IMR-90 (cell line): Measurements from ENCODE around the gene OBP2B. TPM values are rescaled to one million over a fixed set of nuclear protein-coding genes. Genes with fewer than 3 reads are reported as not detected.
A peak's percentile ranks its signal among the peaks of the same experiment; 100 is the strongest.

Experiments used
- ATAC-seq: fragments of 200-7000 bp; cut with Tn5 transposase; 2 replicates; pipeline ENCODE4 v1.9.1; 2020; ENCODE audit warnings: low read depth, mild to moderate bottlenecking, moderate library complexity
- BruUV-seq: library from RNA; stranded (reverse); fragments of 400-500 nt; replicated peaks from 2 replicates; lab custom pipeline; 2021; lab: Mats Ljungman, UMichigan
- CTCF ChIA-PET: fragments of 300-600 bp; formaldehyde crosslinking; extraction: SDS; loops from one replicate; lab custom pipeline; 2021; ENCODE audit warnings: antibody characterized with exemption; lab: Yijun Ruan, JAX
- POLR2A ChIA-PET: fragments of 300-600 bp; sonication (Branson Sonifier 250); formaldehyde crosslinking; loops from one replicate; lab custom pipeline; 2022; ENCODE audit warnings: antibody characterized with exemption; ENCODE audit not compliant: unreplicated experiment; lab: Charles Lee
- DNase-seq: peaks from one replicate; pipeline ENCODE4 v3.0.0; 2013
- H2AFZ ChIP-seq: replicated peaks from 2 replicates; pipeline ENCODE3; 2013; ENCODE audit warnings: low read length, mild to moderate bottlenecking; ENCODE audit not compliant: poor library complexity
- H2AK5ac ChIP-seq: 2 replicates; pipeline ENCODE4 v1.6.1; 2013; ENCODE audit warnings: low read depth, low read length, inconsistent platforms
- H2AK9ac ChIP-seq: replicated peaks from 2 replicates; pipeline ENCODE3; 2013; ENCODE audit warnings: mild to moderate bottlenecking, low read depth, low read length, moderate library complexity; ENCODE audit not compliant: poor library complexity
- H2BK120ac ChIP-seq: 2 replicates; pipeline ENCODE4 v1.6.1; 2013; ENCODE audit warnings: low read depth, low read length, inconsistent platforms
- H2BK15ac ChIP-seq: 3 replicates; pipeline ENCODE4 v1.6.1; 2013; ENCODE audit warnings: low read depth, low read length, inconsistent platforms
- H2BK20ac ChIP-seq: 2 replicates; pipeline ENCODE4 v1.6.1; 2013; ENCODE audit warnings: low read depth, mild to moderate bottlenecking, inconsistent platforms, low read length, moderate library complexity
- H2BK5ac ChIP-seq: 2 replicates; pipeline ENCODE4 v1.6.1; 2013; ENCODE audit warnings: mild to moderate bottlenecking, low read depth, low read length, inconsistent platforms; ENCODE audit not compliant: poor library complexity, severe bottlenecking
- H3K14ac ChIP-seq: replicated peaks from 2 replicates; pipeline ENCODE4 v1.6.1; 2013; ENCODE audit warnings: low read depth, low read length, inconsistent platforms
- H3K18ac ChIP-seq: 2 replicates; pipeline ENCODE4 v1.6.1; 2013; ENCODE audit warnings: low read depth, low read length, control low read depth
- H3K23ac ChIP-seq: 2 replicates; pipeline ENCODE4 v1.6.1; 2013; ENCODE audit warnings: low read depth, low read length, inconsistent platforms
- H3K27ac ChIP-seq: 2 replicates; pipeline ENCODE4 v1.5.1; 2013; ENCODE audit warnings: mild to moderate bottlenecking, control low read depth, low read length; ENCODE audit not compliant: insufficient read depth
- H3K27me3 ChIP-seq: 2 replicates; pipeline ENCODE4 v1.6.1; 2013; ENCODE audit warnings: low read length; ENCODE audit not compliant: control insufficient read depth, insufficient read depth
- H3K36me3 ChIP-seq: 2 replicates; pipeline ENCODE4 v1.6.1; 2013; ENCODE audit warnings: low read length, mixed read lengths; ENCODE audit not compliant: control insufficient read depth, insufficient read depth
- H3K4ac ChIP-seq: 2 replicates; pipeline ENCODE4 v1.6.1; 2013; ENCODE audit warnings: low read depth, low read length, inconsistent platforms
- H3K4me1 ChIP-seq: 2 replicates; pipeline ENCODE4 v1.6.1; 2013; ENCODE audit warnings: low read length, mixed read lengths; ENCODE audit not compliant: control insufficient read depth, insufficient read depth
- H3K4me2 ChIP-seq: 2 replicates; pipeline ENCODE4 v1.6.1; 2013; ENCODE audit warnings: low read depth, mild to moderate bottlenecking, control low read depth, low read length, moderate library complexity
- H3K4me3 ChIP-seq: 2 replicates; pipeline ENCODE4 v1.5.1; 2013; ENCODE audit warnings: low read depth, mild to moderate bottlenecking, control low read depth, low read length, moderate library complexity; ENCODE audit not compliant: insufficient read depth
- H3K56ac ChIP-seq: 2 replicates; pipeline ENCODE4 v1.6.1; 2013; ENCODE audit warnings: low read length, inconsistent platforms; ENCODE audit not compliant: insufficient read depth; ENCODE audit errors: extremely low read depth
- H3K79me1 ChIP-seq, 2 experiments: 2 replicates each; pipeline ENCODE4 v1.6.1; 2013; ENCODE audit warnings: low read length in 2 of 2, inconsistent platforms in 1 of 2, low read depth in 1 of 2
- H3K9ac ChIP-seq: 2 replicates; pipeline ENCODE4 v1.6.1; 2013; ENCODE audit warnings: low read depth, low read length, control low read depth
- H3K9me1 ChIP-seq: 2 replicates; pipeline ENCODE4 v1.6.1; 2013; ENCODE audit warnings: low read length, inconsistent platforms; ENCODE audit not compliant: insufficient read depth
- H3K9me3 ChIP-seq: 2 replicates; pipeline ENCODE4 v1.6.1; 2013; ENCODE audit warnings: low read length; ENCODE audit not compliant: control insufficient read depth, insufficient read depth
- H4K20me1 ChIP-seq: 2 replicates; pipeline ENCODE4 v1.6.1; 2013; ENCODE audit warnings: low read length, inconsistent platforms; ENCODE audit not compliant: insufficient read depth
- H4K5ac ChIP-seq: 2 replicates; pipeline ENCODE4 v1.6.1; 2013; ENCODE audit warnings: mild to moderate bottlenecking, low read depth, low read length, control low read depth
- H4K8ac ChIP-seq, 2 experiments: 2 replicates each; pipeline ENCODE4 v1.6.1; 2013; ENCODE audit warnings: low read depth in 2 of 2, low read length in 2 of 2, control low read depth in 1 of 2, inconsistent platforms in 1 of 2
- H4K91ac ChIP-seq: 2 replicates; pipeline ENCODE4 v1.6.1; 2013; ENCODE audit warnings: low read depth, low read length, inconsistent platforms; ENCODE audit not compliant: insufficient read depth
- CEBPB ChIP-seq: IDR thresholded peaks from 2 replicates; pipeline ENCODE4 v1.6.1; 2012; ENCODE audit warnings: low read depth, low read length, improper control_type of control experiment
- MAFK ChIP-seq: IDR thresholded peaks from 2 replicates; pipeline ENCODE4 v1.6.1; 2012; ENCODE audit warnings: low read depth, low read length, improper control_type of control experiment
- NFE2L2 ChIP-seq: fragments of 150-350 bp; IDR thresholded peaks from 2 replicates; pipeline ENCODE4 v1.6.1; 2016; ENCODE audit warnings: low read depth, mild to moderate bottlenecking, low read length
- POLR2A ChIP-seq: IDR thresholded peaks from 2 replicates; pipeline ENCODE4 v1.6.1; 2012; ENCODE audit warnings: mild to moderate bottlenecking, low read depth, low read length
- WGBS, 2 experiments: methylation state at CpG; one replicate each; pipeline versions ENCODE4 v1.1.5 to v1.1.7; 2013; ENCODE audit warnings: missing lambda C conversion rate in 2 of 2; ENCODE audit not compliant: insufficient read length in 1 of 2; ENCODE audit errors: extremely low coverage in 2 of 2; 5-methylcytosine and 5-hydroxymethylcytosine counted together
- dilution Hi-C: fragments of 300-500 bp; cut with HindIII; formaldehyde crosslinking; loops from one replicate; pipeline ENCODE4 v1.14.3; 2018; ENCODE audit warnings: low sequenced_read_pairs; ENCODE audit not compliant: unreplicated experiment
- in situ Hi-C: fragments of 300-500 bp; cut with MboI; formaldehyde crosslinking; loops from 3 replicates; pipeline ENCODE4 v1.14.3; 2019; ENCODE audit warnings: low sequenced_read_pairs, inconsistent platforms, mixed read lengths
- intact Hi-C: fragments of 100-400 bp; cut with micrococcal nuclease; formaldehyde crosslinking; loops from 2 replicates; pipeline ENCODE4 v1.10.0; 2022
- polyA plus RNA-seq, 3 experiments: library from polyadenylated mRNA; depleted of rRNA; stranded (reverse); fragments of >200 nt; gene quantifications; 2 replicates each; pipeline ENCODE4 v1.2.3, GENCODE V29; 2012; ENCODE audit warnings: low replicate concordance in 1 of 3
- total RNA-seq: library from RNA; depleted of rRNA; stranded (reverse); fragments of >200 nt; gene quantifications from 2 replicates; pipeline ENCODE4 v1.2.3, GENCODE V29; 2012
- TF ChIP-seq, protein P1 (sequence below): fragments of 150-350 bp; IDR thresholded peaks from 2 replicates; pipeline ENCODE4 v1.6.1; 2017; ENCODE audit warnings: mild to moderate bottlenecking, antibody characterized with exemption, low read length, low read depth

The OBP2B gene
- total and polyA plus RNA-seq, 2 of the 4 experiments (the other 2 are of a cell fraction) = not detected

DNA sequence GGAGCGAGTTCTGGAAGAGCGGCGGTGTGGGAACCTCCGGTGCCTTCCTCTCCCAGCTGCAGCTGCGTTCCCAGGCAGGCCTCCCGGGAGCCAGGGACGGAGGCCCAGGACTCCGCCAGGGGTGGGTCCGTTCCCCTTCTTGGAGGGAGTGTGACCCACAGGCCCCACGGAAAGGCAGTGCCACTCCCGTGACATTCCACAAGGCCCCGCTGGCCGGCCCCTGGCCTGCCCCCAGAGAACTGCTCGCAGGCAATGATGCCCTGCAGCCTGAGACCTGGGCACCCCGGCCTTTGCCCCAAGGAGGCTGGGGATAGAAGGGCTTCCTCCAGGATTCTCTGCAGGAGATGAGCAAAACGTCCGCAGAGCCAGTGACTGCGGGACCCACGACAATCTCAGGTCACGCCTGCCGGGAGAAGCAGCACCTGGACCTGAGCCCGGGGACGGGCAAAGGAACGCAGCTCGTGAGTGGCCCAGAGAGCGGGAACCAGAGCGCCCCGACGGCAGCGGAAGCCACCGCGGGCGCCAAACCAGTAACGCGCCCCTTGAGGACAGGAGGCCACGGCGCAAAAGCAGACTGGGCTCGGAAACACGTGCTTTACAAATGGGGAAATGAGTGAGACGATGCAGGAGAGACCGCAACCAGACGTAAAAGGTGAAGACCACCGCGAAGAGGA, 9.3 kb downstream of the OBP2B start:
- POLR2A ChIA-PET = no interaction called here
- H3K4me1 ChIP-seq = no peaks in the 10 kb centered on the region
- no peak overlapping the region for H2AK5ac ChIP-seq
- H3K9ac ChIP-seq = no peak overlapping the region
- in situ Hi-C loops (no loop called here), intact Hi-C loops (no loop called here), dilution Hi-C loops (no loop called here)
- no peak overlapping the region for H3K4me2 ChIP-seq
- H4K8ac ChIP-seq = no peak overlapping the region
- H2AK9ac ChIP-seq = no peak overlapping the region
- H2BK5ac ChIP-seq = no peak overlapping the region
- no peak overlapping the region for H2BK15ac ChIP-seq
- no peak for ATAC-seq
- no peak overlapping the region for H3K27ac ChIP-seq
- no peak overlapping the region for H3K4ac ChIP-seq
- H2AFZ ChIP-seq = peak overlapping the region; percentile 13
- BruUV-seq = no TSS peak
- no peak for TF ChIP-seq MAFK
- TF ChIP-seq POLR2A = no peak
- TF ChIP-seq NFE2L2 = no peak
- TF ChIP-seq, protein P1, sequence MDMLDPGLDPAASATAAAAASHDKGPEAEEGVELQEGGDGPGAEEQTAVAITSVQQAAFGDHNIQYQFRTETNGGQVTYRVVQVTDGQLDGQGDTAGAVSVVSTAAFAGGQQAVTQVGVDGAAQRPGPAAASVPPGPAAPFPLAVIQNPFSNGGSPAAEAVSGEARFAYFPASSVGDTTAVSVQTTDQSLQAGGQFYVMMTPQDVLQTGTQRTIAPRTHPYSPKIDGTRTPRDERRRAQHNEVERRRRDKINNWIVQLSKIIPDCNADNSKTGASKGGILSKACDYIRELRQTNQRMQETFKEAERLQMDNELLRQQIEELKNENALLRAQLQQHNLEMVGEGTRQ = no peak
- no peak for TF ChIP-seq CEBPB
- H2BK120ac ChIP-seq = no peak overlapping the region
- no peak overlapping the region for H3K23ac ChIP-seq
- H4K5ac ChIP-seq = no peak overlapping the region
- H3K14ac ChIP-seq = no peak overlapping the region
- H3K9me3 ChIP-seq = peaks cover 3% of the 10 kb centered on the region; the same call in 1 of the 2 replicates
- no peaks in the 10 kb centered on the region for H3K9me1 ChIP-seq
- H3K18ac ChIP-seq = no peak overlapping the region
- no peak for DNase-seq
- no peak overlapping the region for H4K91ac ChIP-seq
- H2BK20ac ChIP-seq = no peak overlapping the region
- WGBS, 2 experiments = 41% methylated on average over 16 of the region's 44 CpGs; no CpG with 5 or more reads in 1 of the 2 experiments
- CTCF ChIA-PET = no interaction called here
- no peaks in the 10 kb centered on the region for H3K79me1 ChIP-seq
- no peak overlapping the region for H3K56ac ChIP-seq
- H3K36me3 ChIP-seq = no peaks in the 10 kb centered on the region
- H3K27me3 ChIP-seq = peaks cover 29% of the 10 kb centered on the region
- H4K20me1 ChIP-seq = no peaks in the 10 kb centered on the region
- H3K4me3 ChIP-seq = no peak overlapping the region
